ENCODE data around the gene ADORA2A.

DNA sequence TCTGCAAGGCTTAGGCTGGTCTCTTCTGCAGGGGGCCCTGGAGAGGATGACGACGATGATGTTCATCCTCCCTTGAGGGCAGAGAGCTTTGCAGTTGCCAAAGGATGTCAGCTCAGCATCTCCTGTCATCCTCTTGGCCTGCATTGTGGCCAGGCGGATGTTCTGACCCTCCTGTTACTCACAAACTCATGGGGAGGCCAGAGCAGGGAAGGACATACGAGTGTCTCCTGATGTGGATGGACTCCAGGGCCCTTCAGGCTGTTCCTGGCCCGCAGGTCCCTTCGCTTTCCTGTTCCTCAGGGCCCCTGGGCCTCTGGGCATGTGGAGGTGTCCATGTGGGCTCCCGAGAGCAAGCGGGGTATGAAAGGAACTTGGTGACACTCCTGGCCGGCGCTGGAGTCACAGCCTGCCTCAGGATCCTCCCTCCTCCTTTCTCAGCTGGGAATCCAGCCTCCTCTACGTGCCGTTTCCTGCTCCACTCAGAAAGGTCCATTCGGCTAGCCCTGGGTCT, 8.5 kb downstream of the ADORA2A start:
- TF ChIP-seq POLR2AphosphoS5 (IDR thresholded peaks at IDR 0.05) (no peak), POLR2A (IDR thresholded peaks at IDR 0.05) (no peak)
- TF ChIP-seq, protein P1, sequence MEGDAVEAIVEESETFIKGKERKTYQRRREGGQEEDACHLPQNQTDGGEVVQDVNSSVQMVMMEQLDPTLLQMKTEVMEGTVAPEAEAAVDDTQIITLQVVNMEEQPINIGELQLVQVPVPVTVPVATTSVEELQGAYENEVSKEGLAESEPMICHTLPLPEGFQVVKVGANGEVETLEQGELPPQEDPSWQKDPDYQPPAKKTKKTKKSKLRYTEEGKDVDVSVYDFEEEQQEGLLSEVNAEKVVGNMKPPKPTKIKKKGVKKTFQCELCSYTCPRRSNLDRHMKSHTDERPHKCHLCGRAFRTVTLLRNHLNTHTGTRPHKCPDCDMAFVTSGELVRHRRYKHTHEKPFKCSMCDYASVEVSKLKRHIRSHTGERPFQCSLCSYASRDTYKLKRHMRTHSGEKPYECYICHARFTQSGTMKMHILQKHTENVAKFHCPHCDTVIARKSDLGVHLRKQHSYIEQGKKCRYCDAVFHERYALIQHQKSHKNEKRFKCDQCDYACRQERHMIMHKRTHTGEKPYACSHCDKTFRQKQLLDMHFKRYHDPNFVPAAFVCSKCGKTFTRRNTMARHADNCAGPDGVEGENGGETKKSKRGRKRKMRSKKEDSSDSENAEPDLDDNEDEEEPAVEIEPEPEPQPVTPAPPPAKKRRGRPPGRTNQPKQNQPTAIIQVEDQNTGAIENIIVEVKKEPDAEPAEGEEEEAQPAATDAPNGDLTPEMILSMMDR (IDR thresholded peaks at IDR 0.05): no peak

All from upper lobe of left lung (tissue), 4 donors.